Hematopoietic multipotent progenitor cell treated with erythropoietin and hydrocortisone succinate and interleukin-3 and kit ligand, for 8 days (in vitro differentiated cells): Measurements from ENCODE around the gene ROBO3.
A peak's percentile ranks its signal among the peaks of the same experiment; 100 is the strongest.

Experiments used
- DNase-seq: peaks from one replicate; pipeline ENCODE4 v3.0.0-alpha.2; 2015

ROBO3 gene

GRCh38 chr11:124846070-124846673 lies 19.1 kb upstream of the ROBO3 start:
- no peak for DNase-seq

GRCh38 chr11:124859171-124859570 lies 6.1 kb upstream of the ROBO3 start:
- DNase-seq: no peak

- DNase-seq: no peak
Observed at GRCh38 chr11:124861670-124862069, 3.6 kb upstream of the ROBO3 start.

GRCh38 chr11:124863137-124863825 lies 2.0 kb upstream of the ROBO3 start:
- DNase-seq: no peak

GRCh38 chr11:124863826-124864165 lies 1.4 kb upstream of the ROBO3 start:
- DNase-seq: no peak

- DNase-seq: no peak
Observed at GRCh38 chr11:124864176-124864891, 898 bp upstream of the ROBO3 start.

- DNase-seq: no peak
Observed at GRCh38 chr11:124864892-124865180, 396 bp upstream of the ROBO3 start.

GRCh38 chr11:124865902-124866851 lies 945 bp downstream of the ROBO3 start:
- DNase-seq: peak; percentile 20

- DNase-seq: peak; percentile 38
Observed at GRCh38 chr11:124867700-124868099, 2.5 kb downstream of the ROBO3 start.

- DNase-seq: no peak
Observed at GRCh38 chr11:124868331-124869274, 3.4 kb downstream of the ROBO3 start.

GRCh38 chr11:124869331-124869730 lies 4.1 kb downstream of the ROBO3 start:
- no peak for DNase-seq

GRCh38 chr11:124869856-124870387 lies 4.7 kb downstream of the ROBO3 start:
- no peak for DNase-seq

- no peak for DNase-seq
Observed at GRCh38 chr11:124870430-124870829, 5.2 kb downstream of the ROBO3 start.

- DNase-seq: no peak
Observed at GRCh38 chr11:124872280-124872679, 7.0 kb downstream of the ROBO3 start.

- no peak for DNase-seq
Observed at GRCh38 chr11:124872741-124873140, 7.5 kb downstream of the ROBO3 start.

GRCh38 chr11:124873951-124874350 lies 8.7 kb downstream of the ROBO3 start:
- DNase-seq: no peak

GRCh38 chr11:124874571-124875255 lies 9.5 kb downstream of the ROBO3 start:
- no peak for DNase-seq

GRCh38 chr11:124875401-124875800 lies 10.2 kb downstream of the ROBO3 start:
- no peak for DNase-seq

- peak; percentile 86 for DNase-seq
Observed at GRCh38 chr11:124875943-124876817, 10.9 kb downstream of the ROBO3 start.
